HG03095 (cell line): Measurements from ENCODE around the gene CD63.

Experiments used
- ATAC-seq: cut with Tn5 transposase; IDR thresholded peaks from one replicate; pipeline ENCODE4 v1.9.1; 2021; ENCODE audit warnings: moderate library complexity; ENCODE audit not compliant: unreplicated experiment

Gene CD63

DNA sequence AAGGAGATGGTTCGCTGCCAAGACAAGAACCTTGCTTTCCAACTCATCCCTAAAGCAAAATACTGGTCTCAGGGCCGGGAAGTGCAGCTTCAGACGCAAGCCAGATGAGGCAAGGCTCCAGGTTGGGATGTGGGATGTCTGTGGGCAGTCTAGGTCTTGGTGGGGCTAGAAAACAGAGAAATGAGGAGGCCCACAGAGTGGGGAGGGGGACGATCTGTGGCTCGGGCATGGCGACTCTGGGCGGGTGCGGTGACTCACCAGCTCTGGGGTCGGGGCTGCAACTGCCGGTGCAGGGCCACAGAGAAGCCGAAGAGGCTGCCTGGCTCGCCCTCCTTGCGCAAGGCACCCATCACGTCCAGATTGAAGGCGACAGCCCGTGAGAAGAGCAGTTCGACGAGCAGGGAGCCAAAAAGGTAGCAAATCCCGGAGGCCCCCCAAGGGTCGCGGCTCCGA lies 21.6 kb downstream of the CD63 start:
- ATAC-seq, result no peak

DNA sequence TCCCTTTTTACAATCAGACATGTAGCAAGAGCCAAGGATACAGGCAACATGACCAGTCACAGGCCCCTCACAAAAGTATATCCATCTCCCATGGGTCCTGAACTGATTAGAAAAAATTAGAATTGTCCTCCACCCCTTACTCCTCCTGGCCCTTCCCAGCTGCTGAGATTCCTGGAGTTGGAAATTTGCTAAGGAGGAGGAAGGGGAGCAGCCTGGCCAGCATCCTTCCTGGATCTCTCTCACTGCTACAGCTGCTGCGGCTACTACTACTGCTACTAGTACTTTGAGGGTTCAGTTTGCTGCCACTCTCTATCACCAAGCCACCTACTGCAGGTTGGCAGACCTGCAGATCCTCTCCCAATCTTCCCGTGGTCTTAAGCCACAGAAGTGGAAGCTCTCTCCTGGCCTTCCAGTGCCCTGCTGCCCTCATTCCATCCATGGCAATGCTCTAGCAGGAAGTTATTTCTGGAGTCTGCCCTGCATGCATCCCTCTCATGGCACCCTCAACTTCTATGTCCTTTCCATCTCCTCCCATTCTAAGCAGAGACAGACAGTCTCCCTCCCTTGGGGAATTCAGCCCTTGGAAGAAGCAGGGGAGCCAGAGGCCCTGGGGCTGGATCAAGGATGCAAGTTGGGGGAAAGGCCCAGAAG lies 22.1 kb downstream of the CD63 start:
- no peak for ATAC-seq

DNA sequence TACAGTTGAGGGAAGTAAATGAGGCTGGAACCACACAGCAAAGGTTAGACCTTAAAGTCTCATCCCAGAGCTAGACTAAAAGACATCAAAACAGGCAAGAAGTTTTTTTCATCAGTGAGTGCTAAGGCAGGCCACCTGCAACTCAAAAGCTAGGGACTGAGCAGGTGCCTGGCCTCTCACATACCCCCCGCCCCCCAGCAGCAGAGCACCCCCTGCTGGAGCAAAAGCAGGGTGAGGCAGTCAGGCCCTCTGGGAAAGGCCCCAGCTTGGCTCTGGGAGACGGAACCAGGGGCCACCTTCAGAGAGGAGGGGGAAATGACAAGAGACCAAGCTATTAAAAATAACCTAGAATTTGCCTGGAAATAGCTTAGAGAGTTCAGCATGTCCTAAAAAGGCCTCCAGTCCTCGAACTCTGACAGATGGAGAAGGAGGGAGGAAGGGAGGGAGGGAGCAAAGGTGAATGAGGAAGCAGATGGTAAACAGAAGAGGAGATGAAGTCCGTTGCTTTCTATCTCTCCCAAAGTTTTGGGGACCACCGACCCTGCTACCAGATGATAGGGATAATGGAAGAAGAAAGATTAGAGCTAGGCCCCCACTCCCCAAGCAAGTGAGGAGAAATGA lies 22.9 kb downstream of the CD63 start:
- no peak for ATAC-seq

DNA sequence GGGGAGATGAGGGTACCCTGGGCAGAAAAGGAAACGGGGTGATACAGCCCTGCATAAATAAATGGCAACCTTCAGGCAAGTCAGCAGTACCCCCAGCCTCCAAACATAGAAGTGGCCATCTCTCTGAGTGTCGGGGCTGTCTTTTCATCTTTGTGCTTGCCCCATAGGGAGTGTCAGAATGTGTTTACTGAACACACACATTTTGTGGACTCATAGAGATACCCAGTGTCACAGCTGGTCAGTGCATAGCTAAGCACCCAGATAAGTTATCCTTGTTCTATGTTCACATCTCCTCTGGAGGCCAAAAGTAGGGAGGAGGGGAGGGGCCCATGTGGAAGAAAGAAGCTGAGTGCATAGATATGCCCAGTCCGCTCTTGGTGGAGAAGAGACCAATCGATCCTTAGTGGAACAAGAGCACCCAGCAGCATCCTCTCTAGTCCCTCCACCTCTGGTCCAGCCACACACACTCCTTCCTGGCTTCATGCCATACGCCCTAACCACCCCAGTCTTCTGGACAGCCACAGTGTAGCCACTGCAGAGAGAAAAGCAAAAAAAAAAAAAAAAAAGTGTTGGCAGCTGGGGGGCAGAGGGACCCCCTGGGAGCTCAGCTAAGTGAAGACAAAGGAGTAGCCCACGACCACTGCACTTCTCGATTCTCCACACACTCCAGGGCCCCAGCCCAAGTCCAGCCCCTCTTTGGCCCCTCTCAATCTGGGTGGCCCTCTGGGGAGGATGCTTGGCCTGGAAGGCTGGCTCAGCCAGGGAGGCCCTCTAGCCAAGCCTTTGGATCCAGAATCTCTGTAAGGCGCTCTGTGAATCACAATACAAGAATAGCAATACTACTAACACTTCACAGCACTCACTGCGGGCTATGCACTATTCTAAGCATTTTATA lies 23.7 kb downstream of the CD63 start:
- ATAC-seq, result no peak

DNA sequence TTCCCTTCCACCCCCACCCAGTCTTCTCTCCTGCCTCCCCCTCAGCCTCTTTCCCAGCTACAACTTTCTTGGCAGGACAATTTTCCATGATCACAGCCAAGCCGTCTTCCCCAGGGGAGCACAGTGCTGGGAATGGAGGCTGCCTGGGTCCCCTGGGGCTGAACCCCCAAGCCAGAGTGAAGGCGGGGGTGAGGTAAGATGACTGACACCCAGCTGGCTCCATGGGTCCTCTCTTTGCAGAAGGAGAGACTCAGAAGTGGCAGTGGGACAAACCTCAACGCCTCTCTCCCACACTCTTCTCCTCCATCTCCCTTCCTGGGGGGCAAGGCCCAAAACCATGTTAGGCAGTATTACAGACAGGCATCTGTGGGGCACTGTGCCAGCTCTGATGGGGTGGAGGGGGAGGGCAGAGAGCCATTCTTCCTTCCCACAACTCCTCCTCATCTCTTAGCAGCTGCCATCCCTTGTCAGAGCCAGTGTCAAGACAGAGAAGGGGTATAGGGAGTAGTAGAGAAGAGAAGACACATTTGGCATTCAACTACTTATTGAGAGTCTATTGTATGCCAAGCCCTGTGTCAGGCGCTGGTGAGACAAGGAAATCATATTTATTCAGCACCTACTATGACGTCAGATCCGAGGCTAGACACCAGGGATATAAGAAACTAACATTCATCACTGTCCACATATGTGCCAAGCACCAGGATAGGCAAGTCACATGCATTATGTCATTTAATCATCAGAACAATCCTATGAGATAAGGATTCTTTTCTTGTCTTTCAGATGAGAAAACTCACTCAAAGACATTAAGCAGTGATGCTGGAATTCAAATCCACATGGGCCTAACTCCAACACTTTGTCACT lies 24.7 kb downstream of the CD63 start:
- no peak for ATAC-seq

DNA sequence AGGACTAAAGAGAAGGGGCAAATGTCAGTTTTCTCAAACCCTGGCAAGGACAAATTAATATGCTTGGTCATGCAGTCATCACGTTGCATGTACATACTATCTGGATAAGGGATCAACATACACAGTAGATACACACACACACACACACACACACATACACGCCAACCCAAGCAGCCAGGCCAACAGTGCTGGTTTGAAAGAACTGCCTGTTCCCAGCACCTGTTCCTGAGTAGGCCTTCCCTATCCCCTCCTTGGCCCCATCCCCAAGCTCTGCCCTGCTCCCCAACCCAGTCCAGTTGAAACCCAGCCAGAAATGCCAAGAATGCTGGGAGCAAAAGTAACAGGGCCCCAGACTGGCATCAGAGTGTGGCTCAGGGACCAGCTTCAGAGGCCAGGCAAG lies 25.5 kb downstream of the CD63 start:
- no peak for ATAC-seq

DNA sequence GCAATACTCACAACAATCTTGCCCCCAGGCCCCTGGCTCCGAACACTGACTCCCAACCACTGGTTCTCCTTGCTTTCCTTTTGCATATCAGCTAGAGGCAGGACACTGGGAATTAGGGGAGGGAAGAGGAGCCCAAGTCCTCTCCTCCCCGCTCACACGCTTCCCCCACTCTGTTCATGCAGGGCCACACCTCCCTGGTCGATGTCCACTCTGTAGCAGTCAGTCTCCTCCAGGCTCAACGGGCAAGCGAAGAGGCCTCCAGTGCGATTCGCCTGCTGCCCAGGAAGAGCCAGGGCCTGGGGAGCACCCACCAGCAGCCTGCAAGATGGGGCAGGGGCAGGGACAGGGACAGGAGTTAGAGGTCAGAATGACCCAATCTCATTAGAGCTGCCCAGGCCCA lies 25.9 kb downstream of the CD63 start:
- no peak for ATAC-seq

DNA sequence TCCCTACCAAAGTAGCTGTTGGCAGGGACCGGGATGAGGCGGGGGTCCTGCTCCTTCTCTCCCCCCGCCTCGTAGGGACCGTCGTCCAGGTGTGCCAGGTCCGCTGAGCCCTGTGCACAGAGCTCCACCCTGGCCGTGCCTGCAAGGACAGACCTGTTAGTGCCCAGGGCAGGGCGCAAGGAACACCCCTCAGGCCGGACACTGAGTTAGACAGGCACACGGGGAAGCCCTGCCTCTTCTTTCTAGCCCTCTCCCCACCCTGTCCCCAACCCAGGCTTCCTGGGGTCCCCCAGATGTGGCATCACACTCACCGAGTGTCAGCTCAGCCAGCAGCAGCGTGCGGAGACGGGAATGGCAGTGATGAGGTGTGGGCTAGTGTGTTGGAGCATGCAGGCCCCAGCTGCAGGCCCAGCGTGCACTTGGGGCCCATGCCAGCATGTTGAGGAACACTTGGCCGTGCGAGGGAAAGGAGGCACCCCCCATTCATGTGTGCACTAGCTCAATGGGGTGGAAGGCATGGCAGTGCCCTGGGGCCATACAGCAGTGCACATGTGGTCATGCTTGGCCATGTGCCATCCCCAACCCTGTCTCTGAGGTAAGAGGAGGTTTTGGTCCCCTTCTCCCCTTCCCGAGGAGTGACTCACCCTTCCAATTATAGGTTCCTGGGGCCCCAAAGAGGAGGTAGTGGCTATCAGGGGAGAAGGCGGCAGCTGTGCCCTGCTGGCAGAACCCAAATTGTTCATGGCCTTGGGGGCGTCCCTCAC lies 28.4 kb downstream of the CD63 start:
- ATAC-seq, result no peak

DNA sequence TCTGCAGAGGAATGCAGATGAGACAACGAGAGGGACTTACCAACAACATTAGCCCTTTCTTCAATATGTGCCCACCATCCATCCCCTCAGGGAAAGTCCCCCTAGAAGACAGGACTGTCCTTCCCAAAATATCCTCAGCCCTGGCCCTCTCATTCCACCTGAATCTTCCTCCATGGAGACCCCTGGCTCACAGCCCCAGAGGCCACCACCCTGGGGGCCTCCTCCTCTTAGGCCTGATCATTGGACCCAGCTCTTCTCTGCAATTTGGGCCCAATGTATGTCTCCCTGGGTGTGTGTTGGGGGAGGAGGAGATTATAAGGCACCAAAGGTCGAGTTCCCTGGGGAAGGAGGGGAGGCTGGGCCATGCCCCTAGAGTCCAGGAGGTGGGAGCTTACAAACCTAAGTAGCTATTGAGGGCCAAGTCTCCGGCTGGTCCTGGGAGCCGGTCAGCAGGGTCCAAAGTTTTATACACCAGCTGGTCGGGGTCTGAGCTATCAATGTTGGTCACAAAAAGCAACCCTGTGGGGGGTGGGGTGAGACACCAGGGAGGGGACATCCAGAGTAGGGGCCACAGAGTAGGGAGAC lies 29.2 kb downstream of the CD63 start:
- ATAC-seq, result no peak

DNA sequence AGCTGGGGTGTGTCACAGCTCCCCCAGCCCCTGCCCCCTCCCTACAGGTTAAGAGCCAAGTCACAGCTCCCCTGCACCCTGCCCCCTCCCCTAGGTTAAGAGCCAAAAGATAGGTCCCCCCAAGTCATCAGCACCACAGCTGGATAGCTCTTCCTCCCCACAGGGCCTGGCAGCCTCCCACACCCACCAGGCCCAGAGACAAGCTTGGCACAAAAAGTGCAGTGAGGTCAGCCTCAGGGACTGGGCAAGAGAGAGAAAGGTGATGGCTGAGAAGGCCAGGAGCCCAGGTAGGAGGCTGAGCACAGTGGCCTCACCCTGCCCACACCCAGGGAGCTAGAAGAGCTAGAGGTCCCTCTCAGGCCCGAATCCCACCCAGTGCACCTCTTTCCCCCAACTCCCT lies 29.8 kb downstream of the CD63 start:
- no peak for ATAC-seq

DNA sequence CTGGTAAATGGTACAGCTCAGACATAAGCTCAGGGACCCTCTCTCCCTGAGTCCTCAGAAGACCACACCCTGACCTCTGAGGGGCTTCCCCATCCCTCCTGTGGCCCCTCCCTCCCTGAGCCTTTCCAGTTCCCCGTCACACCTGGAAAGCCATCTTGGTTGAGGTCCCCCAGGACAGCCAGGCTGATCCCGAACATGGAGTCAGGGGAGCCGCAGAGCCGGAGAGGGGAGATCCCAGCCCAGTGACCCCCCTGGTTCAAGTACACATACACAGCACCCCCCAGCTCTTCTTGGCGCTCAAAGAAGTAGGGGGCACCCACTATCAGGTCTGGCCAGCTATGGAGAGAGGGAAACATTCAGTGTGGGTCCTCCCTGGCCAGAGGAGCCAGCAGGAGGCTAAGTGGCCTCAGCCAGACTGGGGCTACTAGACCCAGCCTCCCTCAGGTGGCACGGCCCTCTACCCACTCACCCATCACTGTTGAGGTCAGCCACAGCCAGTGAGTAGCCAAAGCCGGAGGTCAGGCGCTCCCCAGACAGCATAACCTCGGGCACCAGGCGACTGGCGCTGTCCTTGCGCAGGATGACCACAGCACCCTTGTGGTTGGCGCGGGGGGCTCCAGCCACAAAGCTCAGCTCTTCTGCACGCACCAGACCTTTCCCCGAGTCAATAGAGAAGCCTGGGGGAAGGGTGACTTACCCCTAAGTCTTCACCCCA lies 30.4 kb downstream of the CD63 start:
- ATAC-seq, result no peak

DNA sequence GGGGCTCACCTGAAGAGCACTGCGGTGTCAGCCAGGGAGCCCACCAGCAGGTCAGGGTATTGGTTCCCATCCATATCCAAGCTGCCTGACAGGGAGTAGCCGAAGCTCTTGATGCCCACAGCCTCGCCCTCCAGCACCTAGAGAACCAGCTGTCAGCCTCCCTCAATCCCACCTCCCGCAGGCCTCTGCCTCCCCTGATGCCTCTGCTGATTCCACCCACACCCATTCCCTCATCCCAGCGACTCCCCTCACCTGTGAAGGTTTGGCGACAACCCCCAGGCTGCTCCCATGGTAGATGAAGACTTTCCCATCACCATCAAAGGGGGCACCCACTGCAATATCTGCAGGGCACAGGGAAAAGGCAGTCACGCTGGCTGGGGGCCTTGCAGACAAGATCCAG lies 31.1 kb downstream of the CD63 start:
- no peak for ATAC-seq

DNA sequence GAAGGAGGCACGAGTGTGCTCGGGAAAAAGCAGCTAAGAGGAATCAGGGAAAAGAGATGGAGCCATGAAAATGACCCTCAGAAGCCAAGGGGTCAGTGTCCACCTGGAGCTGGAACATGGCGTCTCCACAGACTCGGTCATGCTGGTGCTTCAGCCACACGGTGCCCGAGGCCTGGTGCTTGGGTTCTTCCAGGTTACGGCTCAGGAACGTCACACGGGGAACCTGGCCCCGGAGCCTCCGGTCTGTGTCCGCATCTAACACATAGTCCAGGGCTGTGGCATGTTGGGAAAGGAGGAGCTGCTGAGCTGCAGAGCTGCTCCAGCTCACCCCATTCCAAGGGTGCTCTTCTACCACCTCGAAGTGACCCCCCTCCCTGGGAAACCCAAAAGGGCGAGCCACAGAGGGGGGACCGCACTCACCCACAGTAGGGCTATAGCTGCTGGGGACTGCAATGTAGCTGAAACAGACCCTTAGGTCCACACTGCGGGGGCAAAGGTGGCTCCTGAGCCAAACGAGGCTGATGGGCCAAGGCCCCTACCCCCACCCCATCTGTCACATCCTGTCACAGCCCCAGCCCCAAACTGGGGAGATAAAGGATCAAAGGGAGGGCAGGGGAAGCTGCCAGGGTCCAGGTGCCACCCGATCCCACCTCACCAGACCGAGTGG lies 31.9 kb downstream of the CD63 start:
- no peak for ATAC-seq

DNA sequence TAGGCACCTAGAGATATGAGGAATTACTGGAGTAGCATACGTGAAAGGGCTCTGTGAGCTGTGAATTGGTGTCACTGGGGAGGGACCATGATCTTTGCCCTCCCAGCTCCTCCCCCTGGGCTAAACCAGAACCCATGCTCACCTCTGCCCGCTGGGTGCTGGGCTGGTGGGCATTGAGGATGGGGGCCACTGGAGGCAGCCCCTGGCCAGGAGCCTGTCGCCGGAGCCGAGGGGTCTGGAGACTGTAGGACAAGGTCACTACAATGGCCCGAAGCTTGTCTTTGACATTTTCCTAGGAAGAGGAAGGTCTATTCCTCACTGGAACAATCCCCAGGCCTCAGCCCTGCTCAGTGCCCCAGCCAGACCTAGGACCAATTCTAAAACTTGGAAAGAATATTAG lies 32.7 kb downstream of the CD63 start:
- ATAC-seq, result no peak

DNA sequence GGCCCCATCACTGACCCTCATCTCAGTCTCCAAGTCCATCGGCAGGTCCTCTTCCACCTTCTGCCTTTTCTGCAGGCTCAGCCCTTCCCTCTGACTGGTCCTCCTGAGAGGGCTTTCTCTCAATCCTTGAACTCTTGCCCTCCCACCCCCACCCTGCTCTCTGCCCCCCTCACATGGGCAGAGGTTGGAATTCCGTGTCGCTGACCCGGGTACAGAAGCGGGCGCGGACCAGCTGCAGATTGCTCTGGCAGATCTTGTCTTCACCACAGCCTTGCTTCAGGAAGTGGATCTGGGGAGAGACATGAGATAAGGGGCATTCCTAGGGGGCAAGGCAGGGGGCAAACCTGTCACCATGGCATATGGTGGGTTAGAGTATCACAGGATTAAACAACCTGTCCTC lies 33.5 kb downstream of the CD63 start:
- ATAC-seq, result no peak

DNA sequence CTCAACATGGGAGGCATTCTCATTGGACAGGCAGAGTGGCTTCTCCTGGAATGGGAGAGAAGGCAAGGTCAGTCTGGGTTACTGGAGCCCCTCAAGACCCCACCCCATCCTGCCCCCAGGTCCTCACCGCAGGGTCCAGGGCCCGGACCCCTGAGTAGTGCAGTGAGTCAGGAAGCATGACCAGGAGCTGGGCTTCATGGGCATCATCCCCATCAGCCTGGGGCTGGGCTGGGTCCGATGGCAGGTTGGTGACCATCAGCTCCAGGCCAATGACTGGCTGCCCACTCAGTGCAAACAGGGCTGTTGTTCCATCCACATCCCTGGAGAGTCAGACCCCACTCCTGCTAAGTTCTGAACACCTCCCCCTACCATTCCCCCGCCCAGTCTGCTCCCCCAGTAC lies 34.2 kb downstream of the CD63 start:
- ATAC-seq, result no peak

DNA sequence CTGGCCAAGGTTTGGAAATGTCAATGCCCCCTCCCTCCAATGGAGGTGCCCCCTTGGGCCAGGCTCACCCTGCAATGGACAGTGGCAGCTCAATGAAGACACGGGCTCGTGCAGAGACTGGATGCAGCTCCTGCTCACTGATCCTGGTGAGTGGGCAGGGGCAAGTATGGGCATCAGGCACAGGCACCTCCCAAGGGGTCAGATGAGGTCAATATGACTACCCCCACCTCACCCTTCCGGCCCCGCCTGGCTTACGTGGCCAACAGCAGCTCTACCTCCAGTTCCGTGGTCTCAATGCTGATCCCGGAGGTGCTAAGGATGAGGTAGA lies 34.7 kb downstream of the CD63 start:
- no peak for ATAC-seq

DNA sequence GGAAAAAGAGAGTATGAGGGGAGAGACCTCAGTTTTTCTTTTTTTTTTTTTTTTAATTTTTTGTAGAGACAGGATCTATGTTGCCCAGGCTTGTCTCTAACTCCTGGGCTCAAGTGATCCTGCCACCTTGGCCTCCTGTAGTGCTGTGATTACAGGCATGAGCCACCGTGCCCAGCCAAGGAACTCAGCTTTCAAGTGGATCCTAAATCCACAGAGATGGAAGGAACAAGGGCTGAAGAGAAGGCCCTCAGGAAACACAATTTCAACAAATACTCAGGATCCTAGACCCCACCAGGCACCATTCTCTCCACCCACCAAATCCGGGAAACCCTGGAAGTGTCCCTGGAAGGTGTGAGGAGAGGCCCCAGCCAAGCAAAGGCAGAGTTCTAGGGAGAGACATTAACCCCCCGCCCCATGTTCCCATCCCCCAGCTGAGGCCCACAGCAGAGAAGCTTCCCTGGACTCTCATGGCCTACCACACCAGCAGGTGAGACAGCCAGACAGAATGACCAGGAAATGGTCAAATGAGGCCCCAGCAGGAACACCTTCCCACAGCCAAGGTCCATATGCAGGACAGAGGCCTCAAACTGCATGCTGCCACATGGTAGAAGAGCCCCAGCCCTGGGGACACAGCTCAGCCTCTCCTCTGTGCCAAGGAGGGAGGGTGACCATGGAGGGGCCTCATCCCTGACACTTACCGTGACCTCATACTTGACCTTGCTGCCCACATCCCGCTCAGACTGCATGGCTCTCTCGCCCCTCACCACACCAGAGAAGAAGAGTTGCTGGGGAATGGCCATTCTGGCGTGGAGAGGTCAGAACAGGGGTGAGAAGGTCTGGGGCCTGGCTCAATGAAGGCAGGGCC lies 35.3 kb downstream of the CD63 start:
- no peak for ATAC-seq
